ENCODE data around the gene CFAP69.

GRCh38 chr7:90290244-90291113 lies 45.5 kb downstream of the CFAP69 start:
- TF ChIP-seq POLR2A (IDR thresholded peaks at IDR 0.05) (no peak), CTCF (IDR thresholded peaks at IDR 0.05) (no peak), EP300 (IDR thresholded peaks at IDR 0.05) (no peak)
